Measurements from ENCODE around the gene ZBTB16.

DNA sequence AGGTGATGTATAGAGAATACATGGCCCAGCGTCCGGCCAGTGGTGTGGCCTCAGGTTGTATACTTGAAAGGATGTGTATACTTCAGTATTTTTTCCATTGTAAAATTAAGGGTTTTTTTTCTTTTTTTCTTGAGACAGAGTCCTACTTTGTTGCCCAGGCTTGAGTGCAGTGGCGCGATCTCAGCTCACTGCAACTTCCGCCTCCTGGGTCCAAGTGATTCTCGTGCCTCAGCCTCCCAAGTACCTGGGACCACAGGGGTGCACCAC lies 15.8 kb downstream of the ZBTB16 start:
- TF ChIP-seq CTCF (IDR thresholded peaks at IDR 0.05): no peak
- no peak for TF ChIP-seq POLR2AphosphoS5 (IDR thresholded peaks at IDR 0.05)
- no peak for TF ChIP-seq POLR2A (IDR thresholded peaks at IDR 0.05)
